ENCODE results near the gene RTBDN. TPM values are rescaled to one million over a fixed set of nuclear protein-coding genes. Genes with fewer than 3 reads are reported as not detected.

Gene RTBDN
- total RNA-seq, 4 donors from 2014 or later: not detected

GRCh38 chr19:12779162-12779993 is 55.0 kb downstream of the RTBDN start:
- WGBS, 2 donors: 13 to 57% methylated on average over 3 to 6 of the region's 15 CpGs
- Histone ChIP-seq H3K4me1 (peaks cover 47 to 81% (median 53%) of the 10 kb centered on the region in 3 donors), H3K27ac (peak overlapping the region; percentile 93 to 99 (median 98)), H3K27me3 (no peaks in the 10 kb centered on the region), H3K36me3 (no peaks in the 10 kb centered on the region), H3K9me3 (no peaks in the 10 kb centered on the region), H3K4me3 (peak overlapping the region in 3 of 4 donors; percentile 66 to 76 (median 71))
- intact Hi-C loops (cut with DNase I): no loop called here
- peak in 1 of 4 donors; percentile 34 for TF ChIP-seq POLR2A (IDR thresholded peaks at IDR 0.05)
- TF ChIP-seq, protein P1, sequence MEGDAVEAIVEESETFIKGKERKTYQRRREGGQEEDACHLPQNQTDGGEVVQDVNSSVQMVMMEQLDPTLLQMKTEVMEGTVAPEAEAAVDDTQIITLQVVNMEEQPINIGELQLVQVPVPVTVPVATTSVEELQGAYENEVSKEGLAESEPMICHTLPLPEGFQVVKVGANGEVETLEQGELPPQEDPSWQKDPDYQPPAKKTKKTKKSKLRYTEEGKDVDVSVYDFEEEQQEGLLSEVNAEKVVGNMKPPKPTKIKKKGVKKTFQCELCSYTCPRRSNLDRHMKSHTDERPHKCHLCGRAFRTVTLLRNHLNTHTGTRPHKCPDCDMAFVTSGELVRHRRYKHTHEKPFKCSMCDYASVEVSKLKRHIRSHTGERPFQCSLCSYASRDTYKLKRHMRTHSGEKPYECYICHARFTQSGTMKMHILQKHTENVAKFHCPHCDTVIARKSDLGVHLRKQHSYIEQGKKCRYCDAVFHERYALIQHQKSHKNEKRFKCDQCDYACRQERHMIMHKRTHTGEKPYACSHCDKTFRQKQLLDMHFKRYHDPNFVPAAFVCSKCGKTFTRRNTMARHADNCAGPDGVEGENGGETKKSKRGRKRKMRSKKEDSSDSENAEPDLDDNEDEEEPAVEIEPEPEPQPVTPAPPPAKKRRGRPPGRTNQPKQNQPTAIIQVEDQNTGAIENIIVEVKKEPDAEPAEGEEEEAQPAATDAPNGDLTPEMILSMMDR (IDR thresholded peaks at IDR 0.05): no peak
- no peak for DNase-seq

DNA sequence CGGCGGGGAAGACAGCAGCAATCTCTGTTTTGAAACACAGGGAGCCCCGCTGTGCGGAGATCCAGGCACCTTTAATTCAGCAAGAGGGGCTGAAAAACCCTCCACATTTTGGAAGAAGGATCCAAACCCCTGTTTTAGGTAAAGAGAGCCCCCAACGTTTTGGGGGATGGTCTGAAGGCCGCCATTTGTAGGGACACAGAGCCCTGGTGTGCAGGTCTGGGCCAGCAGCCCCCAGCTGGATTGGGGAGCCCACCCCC is 55.5 kb downstream of the RTBDN start:
- peaks cover 42 to 78% (median 48%) of the 10 kb centered on the region in 3 donors for H3K4me1 ChIP-seq
- no peaks in the 10 kb centered on the region for H3K27me3 ChIP-seq
- WGBS, 2 donors: 26 to 29% methylated on average over 3 to 6 of the region's 6 CpGs
- intact Hi-C loops (cut with DNase I): no loop called here
- peak overlapping the region; percentile 93 to 99 (median 98) for H3K27ac ChIP-seq
- DNase-seq: no peak
- no peaks in the 10 kb centered on the region for H3K36me3 ChIP-seq
- H3K4me3 ChIP-seq: peak overlapping the region; percentile 44 to 76 (median 68)
- H3K9me3 ChIP-seq: no peaks in the 10 kb centered on the region
- TF ChIP-seq, protein P1 (IDR thresholded peaks at IDR 0.05): no peak
- TF ChIP-seq POLR2A (IDR thresholded peaks at IDR 0.05): no peak

- Histone ChIP-seq H3K4me3 (peak overlapping the region; percentile 44 to 76 (median 68)), H3K27me3 (no peaks in the 10 kb centered on the region), H3K9me3 (no peaks in the 10 kb centered on the region), H3K27ac (peak overlapping the region; percentile 93 to 99 (median 98)), H3K36me3 (no peaks in the 10 kb centered on the region), H3K4me1 (peaks cover 36 to 72% (median 43%) of the 10 kb centered on the region in 3 donors)
- no peak for DNase-seq
- intact Hi-C loops (cut with DNase I): no loop called here
- 0 to 4% methylated on average over 7 to 12 of the region's 44 CpGs for WGBS, 2 donors
- TF ChIP-seq, protein P1 (IDR thresholded peaks at IDR 0.05): no peak
- TF ChIP-seq POLR2A (IDR thresholded peaks at IDR 0.05): peak in 2 of 4 donors; percentile 26 to 54
These were observed 56.1 kb downstream of the RTBDN start for GRCh38 chr19:12778017-12778904.

GRCh38 chr19:12777217-12778016 is 57.0 kb downstream of the RTBDN start:
- Histone ChIP-seq H3K4me3 (peak overlapping the region; percentile 44 to 76 (median 68)), H3K27me3 (no peaks in the 10 kb centered on the region), H3K36me3 (peaks cover 0 to 5% (median 0%) of the 10 kb centered on the region in 3 donors), H3K27ac (peak overlapping the region; percentile 93 to 99 (median 98)), H3K9me3 (no peaks in the 10 kb centered on the region), H3K4me1 (peaks cover 29 to 64% (median 37%) of the 10 kb centered on the region in 3 donors)
- TF ChIP-seq, protein P1 (IDR thresholded peaks at IDR 0.05): peak; percentile 97 to 99 (median 97)
- TF ChIP-seq POLR2A (IDR thresholded peaks at IDR 0.05): no peak
- DNase-seq: no peak
- WGBS, 2 donors: 7 to 12% methylated on average over 23 to 29 of the region's 43 CpGs
- intact Hi-C loops (cut with DNase I): no loop called here

Small RNA genes within 50 kb of the gene (small RNA-seq; reads per million reads assigned to genes)
- 0 to 0.45 (median 0.20) reads per million in 4 donors for gene MIR5684
- gene MIR6794: 0 reads per million in 4 donors

Other genes with a start within 250 kb of the RTBDN start
- gene ZNF490, start 223.8 kb downstream of the RTBDN start, total RNA-seq: 1 to 10 TPM; 2.5 to 6.7 (median 4.2) TPM
- gene ZNF791, start 223.7 kb downstream of the RTBDN start, total RNA-seq: 10 to 100 TPM in 3 of 4 donors, 1 to 10 TPM in 1; 8.6 to 19.5 (median 13.0) TPM
- gene MAN2B1, start 167.8 kb downstream of the RTBDN start, total RNA-seq: 10 to 100 TPM; 25.5 to 55.5 (median 39.4) TPM
- 10 to 100 TPM in 1 of 4 donors, 1 to 10 TPM in 3; 4.0 to 16.7 (median 5.8) TPM for gene WDR83, start 167.8 kb downstream of the RTBDN start, total RNA-seq
- 10 to 100 TPM; 45.3 to 93.5 (median 51.5) TPM for gene DHPS, start 152.7 kb downstream of the RTBDN start, total RNA-seq
- gene GNG14, start 146.6 kb downstream of the RTBDN start, total RNA-seq: not detected
- 10 to 100 TPM in 3 of 4 donors, 1 to 10 TPM in 1; 9.6 to 13.4 (median 11.9) TPM for gene FBXW9, start 137.9 kb downstream of the RTBDN start, total RNA-seq
- 10 to 100 TPM; 25.5 to 57.8 (median 43.5) TPM for gene TNPO2, start 110.6 kb downstream of the RTBDN start, total RNA-seq
- 100 to 1,000 TPM; 258 to 302 (median 280) TPM for gene TRIR, start 99.9 kb downstream of the RTBDN start, total RNA-seq
- gene GET3, start 97.1 kb downstream of the RTBDN start, total RNA-seq: 10 to 100 TPM; 36.8 to 69.9 (median 51.2) TPM
- 1 to 10 TPM in 1 of 4 donors, under 1 TPM in 1, not detected in 2; 0.27 to 1.3 TPM for gene BEST2, start 82.8 kb downstream of the RTBDN start, total RNA-seq
- gene HOOK2, start 59.0 kb downstream of the RTBDN start, total RNA-seq: 10 to 100 TPM; 41.4 to 76.5 (median 61.6) TPM
- 100 to 1,000 TPM; 260 to 945 (median 388) TPM for gene JUNB, start 43.1 kb downstream of the RTBDN start, total RNA-seq
- gene PRDX2, start 32.8 kb downstream of the RTBDN start, total RNA-seq: 100 to 1,000 TPM; 211 to 436 (median 345) TPM
- not detected for gene THSD8, start 32.5 kb downstream of the RTBDN start, total RNA-seq
- 10 to 100 TPM in 3 of 4 donors, 1 to 10 TPM in 1; 7.1 to 19.2 (median 14.9) TPM for gene RNASEH2A, start 28.0 kb downstream of the RTBDN start, total RNA-seq
- under 1 TPM in 1 of 4 donors, not detected in 3; 0.42 TPM for gene MAST1, start 3.9 kb upstream of the RTBDN start, total RNA-seq
- 10 to 100 TPM; 12.3 to 27.9 (median 20.4) TPM for gene DNASE2, start 46.9 kb upstream of the RTBDN start, total RNA-seq
- gene KLF1, start 52.6 kb upstream of the RTBDN start, total RNA-seq: not detected
- gene GCDH, start 56.6 kb upstream of the RTBDN start, total RNA-seq: 10 to 100 TPM; 20.9 to 44.1 (median 34.9) TPM
- 1 to 10 TPM in 1 of 4 donors, not detected in 3; 2.2 TPM for gene SYCE2, start 84.7 kb upstream of the RTBDN start, total RNA-seq
- gene FARSA, start 99.1 kb upstream of the RTBDN start, total RNA-seq: 10 to 100 TPM; 47.7 to 53.8 (median 51.0) TPM
- gene CALR, start 104.0 kb upstream of the RTBDN start, total RNA-seq: 100 to 1,000 TPM; 262 to 577 (median 513) TPM
- 10 to 100 TPM; 67.7 to 87.4 (median 82.4) TPM for gene RAD23A, start 111.3 kb upstream of the RTBDN start, total RNA-seq
- gene GADD45GIP1, start 122.6 kb upstream of the RTBDN start, total RNA-seq: 10 to 100 TPM; 34.4 to 59.7 (median 44.9) TPM
- not detected for gene DAND5, start 135.0 kb upstream of the RTBDN start, total RNA-seq
- gene NFIX, start 160.9 kb upstream of the RTBDN start, total RNA-seq: 10 to 100 TPM; 32.3 to 81.2 (median 51.6) TPM

All from esophagus squamous epithelium (tissue), 5 donors.